ENCODE data around the gene TCP11L1.
A peak's percentile ranks its signal among the peaks of the same experiment; 100 is the strongest.

GRCh38 chr11:33065445-33066178, 26.2 kb downstream of the TCP11L1 start:
- no peak for TF ChIP-seq EZH2 (IDR thresholded peaks at IDR 0.05; ENCODE audit: borderline replicate concordance, insufficient read depth, low read depth, low read length, poor library complexity, severe bottlenecking)
- peak; percentile 86 for TF ChIP-seq CTCF (IDR thresholded peaks at IDR 0.05)
